Measurements from ENCODE around the gene TMEM120B.

The TMEM120B gene

DNA sequence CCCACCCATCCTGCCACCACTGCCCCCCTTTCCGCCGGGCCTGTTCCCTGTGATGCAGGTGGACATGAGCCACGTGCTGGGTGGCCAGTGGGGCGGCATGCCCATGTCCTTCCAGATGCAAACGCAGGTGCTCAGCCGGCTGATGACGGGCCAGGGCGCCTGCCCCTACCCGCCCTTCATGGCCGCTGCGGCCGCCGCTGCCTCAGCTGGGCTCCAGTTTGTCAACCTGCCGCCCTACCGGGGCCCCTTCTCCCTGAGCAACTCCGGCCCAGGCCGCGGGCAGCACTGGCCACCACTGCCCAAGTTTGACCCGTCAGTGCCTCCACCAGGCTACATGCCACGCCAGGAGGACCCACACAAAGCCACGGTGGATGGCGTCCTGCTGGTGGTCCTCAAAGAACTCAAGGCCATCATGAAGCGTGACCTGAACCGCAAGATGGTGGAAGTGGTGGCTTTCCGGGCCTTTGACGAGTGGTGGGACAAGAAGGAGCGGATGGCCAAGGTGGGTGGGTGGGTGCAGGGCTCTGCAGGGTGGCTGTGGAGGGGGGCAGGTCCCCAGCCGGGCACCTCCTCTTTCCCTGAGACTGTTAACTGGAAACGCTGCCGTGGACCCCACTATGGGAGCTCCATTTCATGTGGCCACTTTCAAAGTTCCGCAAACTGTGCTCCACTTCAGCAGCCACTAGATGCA, 102.0 kb downstream of the TMEM120B start:
- DNase-seq (ENCODE audit: low spot score) (no peak), FAIRE-seq (no peak)

DNA sequence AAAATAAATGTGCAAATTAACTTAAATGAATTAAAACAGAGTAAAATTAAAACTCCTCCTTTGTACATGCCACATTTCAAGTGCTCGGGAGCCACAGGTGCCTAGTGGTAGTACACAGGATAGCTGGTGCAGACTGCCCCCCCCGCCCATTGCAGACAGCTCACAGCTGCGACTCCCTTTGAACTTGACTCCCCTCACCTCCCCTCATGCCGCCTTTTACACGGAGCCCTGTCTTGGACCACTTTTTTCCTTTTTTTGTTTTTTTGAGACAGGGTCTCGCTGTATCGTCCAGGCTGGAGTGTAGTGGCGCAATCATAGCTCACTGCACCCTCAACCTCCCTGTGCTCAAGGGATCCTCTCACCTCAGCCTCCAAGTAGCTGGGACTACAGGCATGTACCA, 102.7 kb downstream of the TMEM120B start:
- DNase-seq (ENCODE audit: low spot score): no peak
- FAIRE-seq: no peak

DNA sequence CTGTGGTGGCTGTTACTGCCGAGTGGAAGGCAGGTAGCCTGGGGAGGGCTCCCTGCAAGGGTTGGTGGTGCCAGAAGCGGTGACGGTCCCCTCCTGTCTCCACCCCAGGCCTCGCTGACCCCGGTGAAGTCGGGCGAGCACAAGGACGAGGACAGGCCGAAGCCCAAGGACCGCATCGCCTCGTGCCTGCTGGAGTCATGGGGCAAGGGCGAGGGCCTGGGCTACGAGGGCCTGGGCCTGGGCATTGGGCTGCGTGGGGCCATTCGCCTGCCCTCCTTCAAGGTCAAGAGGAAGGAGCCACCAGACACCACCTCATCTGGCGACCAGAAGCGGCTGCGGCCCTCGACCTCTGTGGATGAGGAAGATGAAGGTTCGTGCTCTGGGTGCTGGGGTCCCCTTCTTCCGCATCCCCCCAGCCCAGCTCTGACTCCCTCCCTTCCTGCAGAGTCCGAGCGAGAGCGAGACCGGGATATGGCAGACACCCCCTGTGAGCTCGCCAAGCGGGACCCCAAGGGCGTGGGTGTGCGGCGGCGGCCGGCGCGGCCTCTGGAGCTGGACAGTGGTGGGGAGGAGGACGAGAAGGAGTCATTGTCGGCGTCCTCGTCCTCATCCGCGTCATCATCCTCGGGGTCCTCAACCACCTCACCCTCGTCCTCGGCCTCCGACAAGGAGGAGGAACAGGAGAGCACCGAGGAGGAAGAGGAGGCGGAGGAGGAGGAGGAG, 104.5 kb downstream of the TMEM120B start:
- DNase-seq (ENCODE audit: low spot score): no peak
- no peak for FAIRE-seq

DNA sequence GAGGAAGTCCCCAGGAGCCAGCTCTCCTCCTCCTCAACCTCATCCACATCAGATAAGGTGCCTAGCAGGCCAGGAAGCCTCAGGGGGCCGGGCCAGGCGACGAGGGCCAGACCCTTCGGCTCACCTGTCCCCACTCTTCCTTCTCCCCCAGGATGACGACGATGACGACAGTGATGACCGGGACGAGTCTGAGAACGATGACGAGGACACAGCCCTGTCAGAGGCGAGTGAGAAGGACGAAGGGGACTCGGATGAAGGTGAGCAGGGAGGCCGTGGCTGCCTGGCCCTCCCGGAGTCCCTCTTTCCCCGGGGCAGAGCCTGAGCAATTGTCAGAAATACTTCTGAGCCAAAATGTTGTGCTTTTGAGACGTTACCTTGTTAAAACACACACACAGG, 105.1 kb downstream of the TMEM120B start:
- FAIRE-seq (no peak), DNase-seq (ENCODE audit: low spot score) (no peak)

DNA sequence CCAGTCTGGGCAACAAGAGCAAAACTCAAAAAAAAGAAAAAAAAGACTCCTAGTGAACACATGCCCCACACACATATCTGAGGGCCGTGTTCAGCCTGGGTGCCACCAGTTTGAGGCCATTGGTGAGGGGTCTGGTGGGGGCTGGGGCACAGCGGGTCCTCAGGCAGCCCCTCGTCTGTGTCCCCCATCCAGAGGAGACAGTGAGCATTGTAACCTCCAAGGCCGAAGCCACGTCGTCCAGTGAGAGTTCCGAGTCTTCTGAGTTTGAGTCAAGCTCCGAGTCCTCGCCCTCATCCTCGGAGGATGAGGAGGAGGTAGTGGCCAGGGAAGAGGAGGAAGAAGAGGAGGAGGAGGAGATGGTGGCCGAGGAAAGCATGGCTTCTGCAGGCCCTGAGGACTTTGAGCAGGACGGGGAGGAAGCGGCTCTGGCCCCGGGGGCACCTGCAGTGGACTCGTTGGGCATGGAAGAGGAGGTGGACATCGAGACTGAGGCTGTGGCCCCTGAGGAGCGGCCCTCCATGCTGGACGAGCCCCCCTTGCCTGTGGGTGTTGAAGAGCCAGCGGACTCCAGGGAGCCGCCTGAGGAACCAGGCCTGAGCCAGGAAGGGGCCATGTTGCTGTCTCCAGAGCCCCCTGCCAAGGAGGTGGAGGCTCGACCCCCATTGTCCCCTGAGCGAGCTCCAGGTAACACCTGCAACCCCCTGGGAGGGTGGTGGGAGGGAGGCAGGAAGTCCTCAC, 106.8 kb downstream of the TMEM120B start:
- DNase-seq (ENCODE audit: low spot score): no peak
- FAIRE-seq: no peak

DNA sequence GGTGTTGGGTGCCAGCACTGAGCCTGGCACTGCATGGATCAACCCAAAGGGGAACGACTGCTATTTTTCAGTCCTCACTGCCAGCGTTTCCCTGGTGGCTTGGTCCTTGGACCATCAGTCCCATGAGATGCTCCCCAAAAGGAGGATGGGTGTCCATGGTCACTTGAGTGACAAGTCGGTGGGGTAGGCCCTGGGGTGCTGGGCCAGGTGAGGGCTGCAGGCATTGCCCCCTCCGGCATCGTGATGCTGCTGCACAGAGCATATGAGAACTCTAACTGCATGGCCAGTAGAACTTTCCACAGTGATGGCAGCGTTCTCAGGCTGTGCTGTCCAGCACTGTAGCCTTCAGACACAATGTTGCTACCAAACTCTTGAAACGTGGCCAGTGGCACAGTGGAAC, 107.5 kb downstream of the TMEM120B start:
- FAIRE-seq: no peak
- no peak for DNase-seq (ENCODE audit: low spot score)

DNA sequence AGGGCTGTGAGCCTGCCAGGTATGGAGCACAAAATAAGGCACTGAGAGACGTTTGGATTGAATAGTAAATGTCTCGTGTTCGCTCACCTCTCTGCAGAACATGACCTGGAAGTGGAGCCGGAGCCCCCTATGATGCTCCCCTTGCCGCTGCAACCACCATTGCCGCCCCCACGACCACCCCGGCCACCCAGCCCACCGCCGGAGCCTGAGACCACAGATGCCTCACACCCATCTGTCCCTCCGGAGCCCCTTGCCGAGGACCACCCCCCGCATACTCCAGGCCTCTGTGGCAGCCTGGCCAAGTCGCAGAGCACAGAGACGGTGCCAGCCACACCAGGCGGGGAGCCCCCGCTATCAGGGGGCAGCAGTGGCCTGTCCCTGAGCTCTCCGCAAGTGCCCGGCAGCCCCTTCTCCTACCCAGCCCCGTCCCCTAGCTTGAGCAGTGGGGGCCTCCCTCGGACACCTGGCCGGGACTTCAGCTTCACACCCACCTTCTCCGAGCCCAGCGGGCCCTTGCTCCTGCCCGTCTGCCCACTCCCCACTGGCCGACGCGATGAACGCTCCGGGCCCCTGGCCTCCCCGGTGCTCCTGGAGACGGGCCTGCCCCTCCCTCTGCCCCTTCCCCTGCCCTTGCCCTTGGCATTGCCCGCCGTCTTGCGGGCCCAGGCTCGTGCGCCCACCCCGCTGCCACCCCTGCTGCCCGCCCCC, 110.0 kb downstream of the TMEM120B start:
- DNase-seq (ENCODE audit: low spot score) (no peak), FAIRE-seq (no peak)

DNA sequence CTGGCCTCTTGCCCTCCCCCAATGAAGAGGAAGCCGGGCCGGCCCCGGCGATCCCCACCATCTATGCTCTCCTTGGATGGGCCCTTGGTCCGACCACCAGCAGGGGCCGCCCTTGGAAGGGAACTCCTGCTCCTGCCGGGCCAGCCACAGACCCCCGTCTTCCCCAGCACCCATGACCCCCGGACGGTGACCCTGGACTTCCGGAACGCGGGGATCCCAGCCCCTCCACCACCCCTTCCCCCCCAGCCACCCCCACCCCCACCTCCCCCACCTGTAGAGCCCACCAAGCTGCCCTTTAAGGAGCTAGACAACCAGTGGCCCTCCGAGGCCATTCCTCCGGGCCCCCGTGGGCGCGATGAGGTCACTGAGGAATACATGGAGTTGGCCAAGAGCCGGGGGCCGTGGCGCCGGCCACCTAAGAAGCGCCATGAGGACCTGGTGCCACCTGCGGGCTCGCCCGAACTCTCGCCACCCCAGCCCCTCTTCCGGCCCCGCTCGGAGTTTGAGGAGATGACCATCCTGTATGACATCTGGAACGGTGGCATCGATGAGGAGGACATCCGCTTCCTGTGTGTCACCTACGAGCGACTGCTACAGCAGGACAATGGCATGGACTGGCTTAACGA, 110.7 kb downstream of the TMEM120B start:
- DNase-seq (ENCODE audit: low spot score) (no peak), FAIRE-seq (no peak)

DNA sequence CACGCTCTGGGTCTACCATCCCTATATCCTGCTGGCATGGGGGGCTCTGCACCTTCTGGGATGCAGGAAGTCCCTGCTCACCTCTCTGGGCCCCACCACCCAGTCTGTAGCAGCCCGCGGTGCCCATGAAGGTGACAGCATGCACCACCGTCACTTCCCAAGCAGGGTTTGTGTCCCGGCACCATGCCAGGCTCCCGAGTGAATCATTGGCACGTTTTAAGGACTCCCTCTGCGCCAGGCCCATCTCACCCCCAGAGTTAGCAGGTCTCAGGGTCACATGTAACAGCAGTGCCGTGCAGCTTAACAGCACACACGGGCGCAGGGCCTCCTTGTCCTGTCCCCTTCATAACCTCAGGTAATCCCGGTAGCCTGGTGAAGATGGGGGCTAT, 111.2 kb downstream of the TMEM120B start:
- no peak for DNase-seq (ENCODE audit: low spot score)
- no peak for FAIRE-seq

DNA sequence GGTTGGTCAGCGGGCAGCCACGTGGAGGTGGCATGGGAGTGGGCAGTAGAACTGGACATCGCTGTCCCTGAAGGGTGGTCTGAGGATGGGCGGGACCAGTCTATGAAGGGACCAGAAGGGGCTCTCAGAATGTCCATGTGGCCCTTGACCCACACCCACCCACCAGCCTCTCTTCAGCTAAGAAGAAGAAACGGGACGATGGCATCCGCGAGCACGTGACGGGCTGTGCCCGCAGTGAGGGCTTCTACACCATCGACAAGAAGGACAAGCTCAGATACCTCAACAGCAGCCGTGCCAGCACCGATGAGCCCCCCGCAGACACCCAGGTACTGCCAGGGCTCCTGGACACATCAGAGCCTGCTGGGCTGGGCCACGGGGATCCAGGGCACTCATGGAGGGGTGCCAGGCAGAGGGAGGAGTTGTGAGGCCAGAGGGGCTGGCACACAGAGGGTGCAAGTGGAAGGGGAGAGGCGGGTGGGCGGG, 112.5 kb downstream of the TMEM120B start:
- DNase-seq (ENCODE audit: low spot score) (no peak), FAIRE-seq (no peak)

DNA sequence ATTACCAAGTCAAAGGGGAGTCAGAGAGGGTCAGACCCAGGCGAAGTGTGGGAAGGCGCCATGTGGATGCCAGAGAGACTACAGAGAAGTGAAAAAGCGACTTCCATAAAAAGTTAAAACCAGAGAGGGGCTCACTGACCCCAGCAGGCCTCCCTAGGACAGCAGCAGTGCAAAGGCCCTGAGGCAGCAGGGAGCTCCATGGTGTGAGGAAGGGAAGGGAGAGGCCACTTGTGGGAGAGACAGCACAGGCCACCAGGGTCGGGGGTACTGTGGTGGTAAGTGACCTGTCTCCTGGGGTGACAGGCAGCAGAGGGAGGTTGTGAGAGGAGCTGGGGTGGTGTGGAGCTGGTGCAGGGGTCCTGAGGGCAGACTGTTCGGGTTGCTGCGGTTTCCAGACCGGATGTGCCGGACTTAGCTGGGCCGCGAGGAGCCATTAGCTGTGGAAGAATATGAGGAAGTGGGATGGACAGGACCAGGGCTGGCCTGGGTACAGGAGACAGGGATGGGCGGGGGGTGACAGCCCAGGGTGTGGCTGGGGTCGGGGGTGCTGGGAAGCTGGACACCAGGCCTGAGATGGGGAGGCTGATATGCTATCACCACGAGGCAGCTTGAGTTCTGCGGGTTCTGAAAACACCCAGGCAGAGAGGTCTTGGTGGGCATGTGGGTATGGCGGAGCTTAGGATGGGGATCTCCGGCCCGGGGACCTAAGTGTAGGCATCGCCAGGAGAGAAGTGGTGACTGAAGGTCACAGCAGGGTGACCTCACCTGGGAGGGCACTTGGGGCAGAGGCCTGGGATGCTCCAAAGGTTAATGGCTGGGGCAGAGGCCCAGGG, 114.0 kb downstream of the TMEM120B start:
- DNase-seq (ENCODE audit: low spot score): no peak
- no peak for FAIRE-seq

DNA sequence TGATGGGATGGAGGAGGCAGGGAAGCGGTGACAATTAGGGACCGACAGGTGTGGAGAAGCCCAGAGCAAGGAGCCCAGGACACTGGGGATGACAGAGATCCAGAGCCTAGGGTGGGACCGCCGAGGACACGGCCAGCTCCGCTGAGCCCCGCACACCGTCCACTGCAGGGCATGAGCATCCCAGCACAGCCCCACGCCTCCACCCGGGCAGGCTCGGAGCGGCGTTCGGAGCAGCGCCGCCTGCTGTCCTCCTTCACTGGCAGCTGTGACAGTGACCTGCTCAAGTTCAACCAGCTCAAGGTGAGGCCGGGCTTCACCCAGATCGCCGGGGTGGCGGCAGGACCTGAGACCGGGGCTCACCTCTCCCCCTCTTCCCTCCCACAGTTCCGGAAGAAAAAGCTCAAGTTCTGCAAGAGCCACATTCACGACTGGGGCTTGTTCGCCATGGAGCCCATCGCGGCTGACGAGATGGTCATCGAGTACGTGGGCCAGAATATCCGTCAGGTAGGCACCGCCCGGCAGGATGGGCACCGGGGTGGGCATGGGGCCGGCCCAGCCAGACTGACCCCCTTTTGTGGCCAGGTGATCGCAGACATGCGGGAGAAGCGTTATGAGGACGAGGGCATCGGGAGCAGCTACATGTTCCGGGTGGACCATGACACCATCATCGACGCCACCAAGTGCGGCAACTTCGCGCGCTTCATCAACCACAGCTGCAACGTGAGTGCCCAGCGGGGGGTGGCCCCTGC, 115.0 kb downstream of the TMEM120B start:
- FAIRE-seq: no peak
- DNase-seq (ENCODE audit: low spot score): no peak

DNA sequence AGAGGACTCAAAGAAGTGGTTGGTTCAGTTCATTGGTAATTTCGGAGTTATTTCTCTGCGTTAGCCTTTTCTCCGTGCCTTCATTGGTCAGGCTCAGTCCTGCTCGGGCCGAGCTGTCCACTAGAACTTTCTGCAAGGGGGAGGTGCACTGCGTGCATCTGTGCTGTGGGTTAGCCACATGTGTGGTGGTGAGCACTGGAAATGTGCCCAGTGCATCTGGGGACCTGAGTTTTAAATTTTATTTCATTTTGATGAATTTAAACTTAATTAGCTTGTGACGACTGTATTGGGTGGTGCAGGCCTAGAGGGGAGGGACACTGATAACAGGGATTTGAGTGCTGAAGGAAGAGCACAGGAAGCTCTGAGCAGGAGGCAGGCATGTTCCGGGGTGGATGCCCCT, 115.8 kb downstream of the TMEM120B start:
- DNase-seq (ENCODE audit: low spot score) (no peak), FAIRE-seq (no peak)

DNA sequence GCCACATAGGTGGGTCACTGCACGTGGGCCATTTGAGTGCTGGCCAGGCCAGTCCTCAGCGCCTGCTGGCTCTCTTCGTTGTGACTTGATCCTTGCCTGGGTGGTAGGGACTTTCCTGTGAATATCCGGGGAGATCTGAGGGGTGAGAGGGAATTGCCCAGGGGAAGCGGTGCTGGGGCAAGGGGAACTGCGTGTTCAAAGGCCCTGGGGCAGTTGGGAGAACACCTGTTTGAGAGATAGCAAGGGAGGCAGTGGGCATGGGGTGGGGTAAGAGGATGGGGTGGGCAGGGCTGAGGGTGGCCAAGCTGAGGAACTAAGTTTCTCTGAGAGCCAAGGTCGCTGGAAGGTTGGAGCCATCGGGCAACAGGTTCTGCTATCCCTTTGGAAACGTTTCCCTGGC, 116.3 kb downstream of the TMEM120B start:
- no peak for DNase-seq (ENCODE audit: low spot score)
- FAIRE-seq: no peak

DNA sequence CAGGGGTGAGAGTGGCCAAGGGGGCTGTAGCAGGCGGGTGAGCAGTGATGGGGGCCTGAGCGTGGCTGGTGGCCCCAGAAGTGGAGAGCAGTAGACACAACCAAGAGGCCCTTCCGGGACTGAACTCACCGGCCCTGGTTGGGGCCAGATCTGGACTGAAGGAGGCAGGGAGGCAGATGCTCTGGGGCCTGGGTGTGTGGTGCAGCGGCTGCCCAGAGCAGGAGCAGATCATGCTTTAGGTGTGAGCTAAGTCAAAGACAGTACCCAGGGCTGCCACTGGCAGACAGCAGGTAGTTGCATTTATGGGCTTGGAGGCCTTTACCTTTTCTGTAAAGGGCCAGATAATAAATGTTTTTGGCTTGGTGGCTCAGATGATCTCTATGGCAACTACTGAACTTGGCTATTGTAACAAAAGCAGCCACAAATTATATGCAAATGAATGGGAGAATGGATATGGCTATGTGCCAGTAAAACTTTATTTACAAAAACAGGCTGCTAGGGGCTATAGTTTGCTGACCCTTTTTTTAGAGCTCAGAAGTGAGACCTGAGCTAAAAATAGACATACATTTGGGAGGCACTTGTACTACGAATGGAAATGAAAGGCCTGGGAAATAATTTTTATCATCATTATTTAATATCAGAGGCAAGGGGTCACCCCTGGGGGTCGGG, 116.8 kb downstream of the TMEM120B start:
- FAIRE-seq: no peak
- DNase-seq (ENCODE audit: low spot score): no peak

DNA sequence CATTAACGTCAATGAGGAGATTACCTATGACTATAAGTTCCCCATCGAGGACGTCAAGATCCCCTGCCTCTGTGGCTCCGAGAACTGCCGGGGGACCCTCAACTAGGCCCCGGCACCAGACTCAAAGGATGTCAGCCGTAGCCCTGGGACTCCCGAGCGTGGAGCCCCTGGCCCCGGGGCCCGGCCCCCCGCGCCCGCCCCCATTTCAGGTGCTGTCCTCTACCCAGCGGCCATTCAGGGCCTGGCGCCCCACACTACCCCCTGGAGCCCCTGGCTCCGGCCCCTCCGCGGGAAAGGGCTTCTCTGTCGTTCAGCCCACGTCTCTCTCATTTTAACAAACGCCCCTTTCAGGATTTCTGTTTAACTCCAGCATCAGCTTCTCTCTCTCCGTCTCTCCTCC, 117.6 kb downstream of the TMEM120B start:
- no peak for DNase-seq (ENCODE audit: low spot score)
- no peak for FAIRE-seq

DNA sequence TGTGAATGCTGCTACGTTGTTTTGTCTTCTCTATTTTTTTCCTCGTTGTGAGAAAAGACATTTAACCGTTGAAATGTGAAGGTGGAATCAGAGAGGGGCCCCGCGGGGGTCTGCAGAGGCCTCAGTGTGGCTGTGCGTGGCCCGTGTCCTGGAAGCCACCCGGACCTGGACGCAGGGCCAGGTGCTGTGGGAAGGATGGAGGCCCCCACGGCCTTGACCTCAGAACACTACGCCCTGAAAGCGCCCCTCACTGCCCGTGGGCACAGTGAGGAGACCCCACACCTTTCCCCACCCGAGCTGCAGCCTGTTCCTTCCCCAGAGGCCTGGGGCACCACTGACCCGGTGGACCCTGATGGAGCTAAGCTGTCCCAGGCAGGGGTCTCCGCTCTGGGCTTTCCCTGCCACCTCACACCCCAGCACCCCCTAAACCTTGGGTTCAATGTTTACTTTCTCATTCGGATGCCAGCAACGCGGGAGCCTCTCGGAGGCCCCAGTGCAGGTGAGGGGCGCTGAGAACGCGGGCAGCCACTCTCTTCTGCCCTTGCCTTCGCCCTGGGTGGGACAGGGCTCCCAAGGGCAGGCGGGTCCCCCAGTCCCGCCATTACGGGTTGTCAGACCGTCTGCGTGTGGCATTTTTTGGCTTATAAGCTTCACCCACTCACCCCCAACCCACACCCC, 118.2 kb downstream of the TMEM120B start:
- FAIRE-seq (no peak), DNase-seq (ENCODE audit: low spot score) (no peak)

Measured in urothelium cell line (cell line).